Vagina (tissue), 2 donors: Measurements from ENCODE around the gene CDKL5.

ENCODE experiments used
- CTCF ChIP-seq, 3 experiments: fragments of 450-650 bp in 2 of 3; fragments of 200-600 bp in 1 of 3; sonication (generic) in 1 of 3; IDR thresholded peaks; one replicate each; pipeline ENCODE4 v1.5.1; 2017 to 2019; ENCODE audit warnings: antibody characterized with exemption in 3 of 3, mild to moderate bottlenecking in 2 of 3, moderate library complexity in 2 of 3
- POLR2A ChIP-seq, 2 donors: fragments of 450-650 bp; IDR thresholded peaks; one replicate each; pipeline ENCODE4 v1.6.1; 2017; ENCODE audit warnings: antibody characterized with exemption in 2 of 2, mild to moderate bottlenecking in 2 of 2, moderate library complexity in 2 of 2
- POLR2AphosphoS5 ChIP-seq, 2 donors: sonication (generic); formaldehyde crosslinking; IDR thresholded peaks; one replicate each; pipeline ENCODE4 v1.9.0; 2017; ENCODE audit warnings: antibody characterized with exemption in 2 of 2, mild to moderate bottlenecking in 2 of 2, low read depth in 1 of 2; ENCODE audit not compliant: insufficient read depth in 1 of 2

GRCh38 chrX:18436017-18436416, 10.6 kb downstream of the CDKL5 start:
- TF ChIP-seq CTCF (IDR thresholded peaks at IDR 0.05) (no peak), POLR2A (IDR thresholded peaks at IDR 0.05) (no peak), POLR2AphosphoS5 (IDR thresholded peaks at IDR 0.05; ENCODE audit: insufficient read depth in 1 of 2, low read depth in 1 of 2) (no peak)
